Upper lobe of left lung (tissue), 6 donors: ENCODE measurements around the gene LCOR. TPM values are rescaled to one million over a fixed set of nuclear protein-coding genes. Genes with fewer than 3 reads are reported as not detected.
"Not testable (repeated sequence)": the region's sequence is repeated elsewhere in the genome, so short reads cannot be mapped to it uniquely, and the experiment has no call there.

Experiments
- ATAC-seq, 2 donors: fragments of 200-7000 bp; cut with Tn5 transposase; one replicate each; pipeline ENCODE4 v1.9.1; 2022; ENCODE audit warnings: mild to moderate bottlenecking in 2 of 2, moderate library complexity in 2 of 2; ENCODE audit not compliant: low FRiP score in 2 of 2
- DNase-seq, 2 donors: peaks; one replicate each; pipeline ENCODE4 v3.0.0-alpha.2; 2019 to 2020
- H3K27ac ChIP-seq, 4 donors: fragments of 200-600 bp; sonication (generic); one replicate each; pipeline ENCODE4 v1.5.1; 2016 to 2019
- H3K27me3 ChIP-seq, 4 donors: fragments of 200-600 bp; sonication (generic); one replicate each; pipeline ENCODE4 v1.5.1; 2017 to 2019
- H3K36me3 ChIP-seq, 4 donors: fragments of 200-600 bp; sonication (generic); one replicate each; pipeline ENCODE4 v1.5.1; 2016 to 2019
- H3K4me1 ChIP-seq, 4 donors: fragments of 200-600 bp; sonication (generic); one replicate each; pipeline ENCODE4 v1.5.1; 2018 to 2019
- H3K4me3 ChIP-seq, 4 donors: fragments of 200-600 bp; sonication (generic); one replicate each; pipeline ENCODE4 v1.5.1; 2017 to 2019; ENCODE audit warnings: mild to moderate bottlenecking in 2 of 4, moderate library complexity in 1 of 4
- H3K9me3 ChIP-seq, 4 donors: fragments of 200-600 bp; sonication (generic); one replicate each; pipeline ENCODE4 v1.5.1; 2018 to 2019
- EP300 ChIP-seq, 4 donors: sonication (generic); formaldehyde crosslinking; IDR thresholded peaks; one replicate each; pipeline ENCODE4 v1.5.1; 2017; ENCODE audit warnings: antibody characterized with exemption in 4 of 4, control low read depth in 2 of 4
- POLR2A ChIP-seq, 4 donors: fragments of 450-650 bp; IDR thresholded peaks; one replicate each; pipeline ENCODE4 v1.5.1; 2016 to 2017; ENCODE audit warnings: antibody characterized with exemption in 4 of 4, mild to moderate bottlenecking in 2 of 4
- POLR2AphosphoS5 ChIP-seq, 2 donors: sonication (generic); formaldehyde crosslinking; IDR thresholded peaks; one replicate each; pipeline ENCODE4 v1.5.1; 2017; ENCODE audit warnings: antibody characterized with exemption in 2 of 2
- WGBS, 2 donors: methylation state at CpG; one replicate each; pipeline ENCODE4 v1.1.5; 2017 to 2018; 5-methylcytosine and 5-hydroxymethylcytosine counted together
- total RNA-seq, 6 donors: library from RNA; depleted of rRNA in 4 of 6; stranded (reverse); fragments of >200 nt in 4 of 6; gene quantifications; one replicate each; pipeline versions ENCODE4 v1.1.0 to v1.2.1, GENCODE V29; 2016 to 2021
- TF ChIP-seq, protein P1 (sequence below), 6 experiments: fragments of 450-650 bp in 4 of 6; fragments of 200-600 bp in 2 of 6; sonication (generic) in 2 of 6; IDR thresholded peaks; one replicate each; pipeline ENCODE4 v1.5.1; 2016 to 2019; ENCODE audit warnings: antibody characterized with exemption in 6 of 6
- donor health status: DM: no; HTN: no; CAD: no; lungs with moderate emphysema.
- donor health status: DM: no; HTN: yes; CAD: no; lungs with severe emphysema.

LCOR gene
- total RNA-seq, 6 donors from 2014 or later = 18.6 to 54.7 (median 28.0) TPM

DNA sequence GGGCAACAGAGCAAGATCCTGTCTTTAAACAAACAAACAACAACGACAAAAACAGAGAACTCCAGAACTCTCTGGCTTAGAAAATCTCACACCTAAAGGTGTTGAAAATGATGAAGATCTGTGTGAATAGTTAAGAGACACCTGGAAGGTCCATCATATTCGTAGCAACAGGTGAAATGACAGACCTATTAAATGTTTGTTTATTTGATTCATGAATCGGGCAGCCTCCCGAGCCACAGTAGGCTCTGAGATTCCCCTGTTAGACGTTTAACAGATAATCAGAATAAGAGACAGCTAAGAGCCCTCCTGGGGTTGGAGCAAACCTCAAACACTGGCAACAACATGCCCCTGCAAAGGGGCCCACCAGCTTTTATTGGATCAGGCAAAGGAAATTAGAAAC lies 103.7 kb downstream of the LCOR start:
- WGBS, 2 donors = 90 to 91% methylated on average over 5 of the region's 5 CpGs
- H3K9me3 ChIP-seq = no peaks in the 10 kb centered on the region
- peaks cover 0 to 6% (median 4%) of the 10 kb centered on the region in 4 donors for H3K4me1 ChIP-seq
- H3K27ac ChIP-seq = no peak overlapping the region
- H3K27me3 ChIP-seq = no peaks in the 10 kb centered on the region
- DNase-seq (no peak), ATAC-seq (no peak)
- H3K4me3 ChIP-seq = no peak overlapping the region
- TF ChIP-seq EP300 (IDR thresholded peaks at IDR 0.05) = no peak
- no peak for TF ChIP-seq POLR2AphosphoS5 (IDR thresholded peaks at IDR 0.05)
- TF ChIP-seq POLR2A (IDR thresholded peaks at IDR 0.05) = no peak
- TF ChIP-seq, protein P1, sequence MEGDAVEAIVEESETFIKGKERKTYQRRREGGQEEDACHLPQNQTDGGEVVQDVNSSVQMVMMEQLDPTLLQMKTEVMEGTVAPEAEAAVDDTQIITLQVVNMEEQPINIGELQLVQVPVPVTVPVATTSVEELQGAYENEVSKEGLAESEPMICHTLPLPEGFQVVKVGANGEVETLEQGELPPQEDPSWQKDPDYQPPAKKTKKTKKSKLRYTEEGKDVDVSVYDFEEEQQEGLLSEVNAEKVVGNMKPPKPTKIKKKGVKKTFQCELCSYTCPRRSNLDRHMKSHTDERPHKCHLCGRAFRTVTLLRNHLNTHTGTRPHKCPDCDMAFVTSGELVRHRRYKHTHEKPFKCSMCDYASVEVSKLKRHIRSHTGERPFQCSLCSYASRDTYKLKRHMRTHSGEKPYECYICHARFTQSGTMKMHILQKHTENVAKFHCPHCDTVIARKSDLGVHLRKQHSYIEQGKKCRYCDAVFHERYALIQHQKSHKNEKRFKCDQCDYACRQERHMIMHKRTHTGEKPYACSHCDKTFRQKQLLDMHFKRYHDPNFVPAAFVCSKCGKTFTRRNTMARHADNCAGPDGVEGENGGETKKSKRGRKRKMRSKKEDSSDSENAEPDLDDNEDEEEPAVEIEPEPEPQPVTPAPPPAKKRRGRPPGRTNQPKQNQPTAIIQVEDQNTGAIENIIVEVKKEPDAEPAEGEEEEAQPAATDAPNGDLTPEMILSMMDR (IDR thresholded peaks at IDR 0.05) = no peak
- no peaks in the 10 kb centered on the region for H3K36me3 ChIP-seq

DNA sequence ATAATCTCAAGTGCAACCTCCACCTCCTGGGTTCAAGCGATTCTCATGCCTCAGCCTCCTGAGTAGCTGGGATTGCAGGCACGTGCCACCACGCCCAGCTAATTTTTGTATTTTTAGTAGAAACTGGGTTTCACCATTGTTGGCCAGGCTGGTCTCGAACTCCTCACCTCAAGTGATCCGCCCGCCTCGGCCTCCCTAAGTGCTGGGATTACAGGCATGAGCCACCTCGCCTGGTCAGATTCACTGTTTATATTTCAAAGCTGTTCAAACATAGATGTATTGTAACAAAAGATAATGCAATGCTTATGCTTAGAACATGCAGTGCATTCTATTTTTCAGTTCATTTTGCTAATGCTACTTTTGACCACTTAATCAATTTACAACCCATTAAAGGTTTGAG lies 111.1 kb downstream of the LCOR start:
- not testable (repeated sequence) for ATAC-seq, DNase-seq, H3K27ac ChIP-seq, H3K9me3 ChIP-seq, H3K4me3 ChIP-seq, H3K4me1 ChIP-seq, H3K36me3 ChIP-seq, H3K27me3 ChIP-seq
- WGBS, 2 donors = 94 to 95% methylated on average over 8 of the region's 8 CpGs

DNA sequence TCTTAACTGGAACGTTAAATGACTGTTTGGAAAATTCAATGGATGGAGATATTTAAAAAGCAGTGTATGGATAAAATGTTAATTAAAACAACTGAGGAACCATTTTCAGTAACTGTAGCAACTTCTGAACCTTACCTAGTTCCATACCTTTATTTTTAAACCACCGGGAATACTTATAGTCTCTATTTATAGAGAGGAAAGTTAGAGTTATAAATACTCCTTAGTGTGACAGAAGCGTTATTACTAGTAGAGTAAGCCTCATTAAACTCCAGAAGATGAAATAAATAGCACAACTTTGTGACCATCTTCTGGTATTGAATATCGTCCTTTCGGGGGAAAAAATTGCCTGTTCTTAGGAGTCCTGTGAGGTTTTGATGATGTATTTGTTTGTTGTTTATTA lies 114.9 kb downstream of the LCOR start:
- no peak for TF ChIP-seq POLR2AphosphoS5 (IDR thresholded peaks at IDR 0.05)
- TF ChIP-seq POLR2A (IDR thresholded peaks at IDR 0.05) = no peak
- TF ChIP-seq, protein P1 (IDR thresholded peaks at IDR 0.05) = no peak
- no peak for TF ChIP-seq EP300 (IDR thresholded peaks at IDR 0.05)
- DNase-seq (no peak), ATAC-seq (no peak)
- Histone ChIP-seq H3K4me3 (no peak overlapping the region), H3K9me3 (no peaks in the 10 kb centered on the region), H3K27ac (no peak overlapping the region), H3K36me3 (peaks cover 0 to 13% (median 1%) of the 10 kb centered on the region in 4 donors), H3K27me3 (no peaks in the 10 kb centered on the region), H3K4me1 (no peaks in the 10 kb centered on the region)
- 91 to 96% methylated on average over 5 of the region's 5 CpGs for WGBS, 2 donors

DNA sequence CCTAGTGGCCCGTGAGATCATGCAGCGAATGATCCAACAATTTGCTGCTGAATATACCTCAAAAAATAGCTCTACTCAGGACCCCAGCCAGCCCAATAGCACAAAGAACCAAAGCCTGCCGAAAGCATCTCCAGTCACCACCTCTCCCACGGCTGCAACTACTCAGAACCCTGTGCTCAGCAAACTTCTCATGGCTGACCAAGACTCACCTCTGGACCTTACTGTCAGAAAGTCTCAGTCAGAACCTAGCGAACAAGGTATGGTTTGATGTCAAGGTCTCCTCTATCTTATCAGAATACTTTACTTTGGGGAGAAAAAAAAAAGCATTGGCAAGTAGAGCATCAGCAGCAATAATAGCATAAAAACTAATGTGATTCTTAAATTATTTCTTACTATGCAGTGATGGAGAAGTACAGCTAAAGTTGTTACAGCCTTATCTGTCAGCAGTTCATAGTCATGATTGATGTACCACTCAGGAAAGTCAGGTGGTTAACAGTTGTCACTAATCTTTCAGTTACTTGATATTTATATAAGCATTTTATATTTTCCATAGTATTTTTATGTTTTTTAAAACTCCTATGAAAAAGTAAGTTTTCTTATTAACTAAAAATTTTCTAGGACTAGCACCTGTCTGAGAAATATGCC lies 117.1 kb downstream of the LCOR start:
- 95 to 97% methylated on average over 5 of the region's 5 CpGs for WGBS, 2 donors
- ATAC-seq = no peak
- Histone ChIP-seq H3K27me3 (no peaks in the 10 kb centered on the region), H3K36me3 (peaks cover 0 to 18% (median 3%) of the 10 kb centered on the region in 4 donors), H3K4me3 (no peak overlapping the region), H3K4me1 (no peaks in the 10 kb centered on the region), H3K9me3 (no peaks in the 10 kb centered on the region), H3K27ac (no peak overlapping the region)
- TF ChIP-seq POLR2A (IDR thresholded peaks at IDR 0.05) (no peak), EP300 (IDR thresholded peaks at IDR 0.05) (no peak), POLR2AphosphoS5 (IDR thresholded peaks at IDR 0.05) (no peak)
- TF ChIP-seq, protein P1 (IDR thresholded peaks at IDR 0.05) = no peak
- no peak for DNase-seq

DNA sequence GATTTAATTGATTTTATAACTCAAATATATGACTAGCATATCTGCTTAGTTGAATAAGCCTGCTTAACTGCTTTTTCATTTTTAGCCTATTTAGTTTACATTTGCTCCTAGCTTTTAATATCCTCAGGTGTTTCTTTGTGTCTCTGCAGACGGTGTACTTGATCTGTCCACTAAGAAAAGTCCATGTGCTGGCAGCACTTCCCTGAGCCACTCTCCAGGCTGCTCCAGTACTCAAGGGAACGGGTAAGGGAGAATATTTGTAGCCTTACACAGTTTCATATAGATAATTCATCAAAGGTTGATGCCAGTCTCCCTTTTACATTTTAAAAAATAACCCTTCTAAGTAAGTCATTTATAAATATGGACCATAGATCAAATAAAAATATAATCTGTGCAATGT lies 119.9 kb downstream of the LCOR start:
- ATAC-seq (no peak), DNase-seq (no peak)
- Histone ChIP-seq H3K27me3 (no peaks in the 10 kb centered on the region), H3K27ac (no peak overlapping the region), H3K9me3 (no peaks in the 10 kb centered on the region), H3K36me3 (peaks cover 7 to 43% (median 20%) of the 10 kb centered on the region in 4 donors), H3K4me1 (no peaks in the 10 kb centered on the region), H3K4me3 (no peak overlapping the region)
- TF ChIP-seq POLR2A (IDR thresholded peaks at IDR 0.05) (no peak), EP300 (IDR thresholded peaks at IDR 0.05) (no peak), POLR2AphosphoS5 (IDR thresholded peaks at IDR 0.05) (no peak)
- TF ChIP-seq, protein P1 (IDR thresholded peaks at IDR 0.05) = no peak
- WGBS, 2 donors = 89 to 91% methylated on average over 2 of the region's 2 CpGs
